HL-60/S4 treated with phorbol 12-myristate 13-acetate at 8.2 ng/mL for 4 days and 3 days (cell line): ENCODE results near the gene MYOD1.

Experiments
- in situ Hi-C: fragments of 300-500 bp; cut with MboI; formaldehyde crosslinking; loops from 2 replicates; pipeline ENCODE4 v1.15.0; 2022; ENCODE audit warnings: low sequenced_read_pairs

MYOD1 gene

DNA sequence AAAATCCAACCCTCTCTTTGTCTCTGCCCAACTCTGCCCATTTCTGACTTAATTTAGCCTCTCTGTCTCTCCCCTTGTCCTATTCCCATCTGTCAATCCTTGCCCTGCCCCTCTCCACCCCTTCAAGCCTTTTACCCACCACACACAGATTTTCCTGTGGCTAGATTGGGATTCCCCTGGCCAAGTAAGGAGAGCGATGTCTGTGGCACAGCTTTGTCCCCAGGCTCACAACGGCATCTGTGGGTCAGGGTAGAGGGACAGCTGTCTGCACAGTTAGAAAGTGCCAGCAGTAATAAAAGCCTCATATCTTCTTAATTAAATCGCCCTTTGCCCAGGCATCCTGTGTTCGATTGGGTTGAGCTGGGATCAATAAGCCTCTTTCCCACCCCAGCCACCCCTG, 13.9 kb downstream of the MYOD1 start:
- in situ Hi-C loops, result loop anchor here (25.0 kb wide), 1 partner anchor 254 kb away; no protein-coding TSS in a partner anchor

DNA sequence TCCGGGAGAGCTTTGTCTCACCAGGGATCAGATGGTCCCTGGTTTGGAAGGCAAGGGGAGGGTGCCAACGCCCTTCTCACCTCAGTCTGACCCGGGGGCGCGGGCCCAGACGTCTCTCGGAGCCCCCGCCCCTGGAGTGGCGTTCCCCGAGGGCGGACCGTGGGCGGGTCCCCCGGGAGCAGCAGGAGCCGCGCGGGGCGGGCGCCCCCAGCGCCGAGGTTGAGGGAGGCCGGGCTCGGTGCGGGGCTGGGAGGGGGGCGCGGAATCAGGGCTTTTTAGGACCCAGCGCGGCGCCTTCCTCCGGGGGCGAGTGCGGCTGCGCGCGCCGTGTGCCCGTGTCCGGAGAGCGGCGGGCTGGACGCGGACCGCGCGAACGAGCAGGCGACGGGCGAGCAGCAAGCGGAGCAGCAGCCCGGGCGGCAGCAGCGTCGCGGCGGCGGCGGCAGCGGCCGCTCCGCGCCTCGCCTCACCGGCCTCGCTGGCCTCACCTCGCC, 15.1 kb downstream of the MYOD1 start, which contains the start of gene KCNC1:
TSS of gene KCNC1 (plus strand) at position 364 of the 494 bp plus-strand sequence. CDS start 1,222 bp downstream, outside the sequence.
- in situ Hi-C loops, result loop anchor here (25.0 kb wide), 1 partner anchor 253 kb away; no protein-coding TSS in a partner anchor

DNA sequence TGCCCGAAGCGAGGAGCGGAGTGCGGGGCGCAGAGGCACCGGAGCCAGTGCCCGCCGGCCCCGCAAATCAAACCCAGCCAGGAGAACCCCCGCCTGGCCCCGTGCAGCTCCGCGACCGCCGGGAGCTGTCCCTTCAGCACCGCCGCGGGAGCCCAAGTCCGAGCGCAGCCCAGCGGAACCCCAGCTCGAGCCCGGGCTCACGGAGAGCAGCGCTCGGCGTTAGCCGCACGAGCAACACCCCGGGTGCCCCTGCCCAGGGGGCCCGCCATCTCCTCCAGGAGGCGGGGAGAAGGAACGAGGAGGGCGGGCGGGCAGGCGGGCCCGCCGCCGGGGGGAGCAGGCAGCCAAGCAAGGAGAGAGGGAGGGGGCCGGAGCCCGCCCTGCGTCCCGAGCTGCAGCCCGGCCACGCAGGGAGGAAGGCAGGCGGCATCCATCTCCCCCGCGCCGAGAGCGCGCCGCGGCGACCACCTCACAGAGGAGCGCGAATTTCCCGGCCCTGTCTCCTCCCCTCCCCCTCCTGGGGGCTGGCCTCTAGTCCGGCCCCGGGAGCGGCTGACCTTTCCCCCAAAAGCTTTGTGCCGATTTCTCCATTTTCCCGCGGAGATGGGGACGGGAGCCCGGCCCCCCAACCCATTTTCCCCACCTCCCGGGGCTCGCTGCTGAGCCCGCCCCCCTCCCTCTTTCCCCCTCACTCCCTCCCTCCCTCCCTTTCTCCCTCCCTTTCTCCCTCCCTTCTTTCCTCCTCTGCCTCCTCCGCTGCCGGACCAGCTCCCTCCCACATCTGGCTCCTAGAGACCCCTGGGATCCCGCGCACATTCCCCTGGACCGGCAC, 15.8 kb downstream of the MYOD1 start:
- in situ Hi-C loops, result loop anchor here (25.0 kb wide), 1 partner anchor 252 kb away; no protein-coding TSS in a partner anchor

DNA sequence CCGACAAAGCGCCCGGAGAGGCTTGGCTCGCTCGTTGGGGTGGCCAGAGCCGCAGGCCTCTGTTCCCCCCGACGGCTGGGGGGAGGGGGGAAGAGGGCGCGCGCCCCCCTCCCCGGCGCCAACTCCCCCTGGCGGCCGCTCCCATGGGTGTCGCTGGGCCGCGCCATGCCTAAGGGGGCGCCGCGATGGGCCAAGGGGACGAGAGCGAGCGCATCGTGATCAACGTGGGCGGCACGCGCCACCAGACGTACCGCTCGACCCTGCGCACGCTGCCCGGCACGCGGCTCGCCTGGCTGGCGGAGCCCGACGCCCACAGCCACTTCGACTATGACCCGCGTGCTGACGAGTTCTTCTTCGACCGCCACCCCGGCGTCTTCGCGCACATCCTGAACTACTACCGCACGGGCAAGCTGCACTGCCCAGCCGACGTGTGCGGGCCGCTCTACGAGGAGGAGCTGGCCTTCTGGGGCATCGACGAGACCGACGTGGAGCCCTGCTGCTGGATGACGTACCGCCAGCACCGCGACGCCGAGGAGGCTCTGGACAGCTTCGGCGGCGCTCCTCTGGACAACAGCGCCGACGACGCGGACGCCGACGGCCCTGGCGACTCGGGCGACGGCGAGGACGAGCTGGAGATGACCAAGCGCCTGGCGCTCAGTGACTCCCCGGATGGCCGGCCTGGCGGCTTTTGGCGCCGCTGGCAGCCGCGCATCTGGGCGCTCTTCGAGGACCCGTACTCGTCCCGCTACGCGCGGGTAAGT, 16.6 kb downstream of the MYOD1 start:
- in situ Hi-C loops, result loop anchor here (25.0 kb wide), 1 partner anchor 251 kb away; no protein-coding TSS in a partner anchor

DNA sequence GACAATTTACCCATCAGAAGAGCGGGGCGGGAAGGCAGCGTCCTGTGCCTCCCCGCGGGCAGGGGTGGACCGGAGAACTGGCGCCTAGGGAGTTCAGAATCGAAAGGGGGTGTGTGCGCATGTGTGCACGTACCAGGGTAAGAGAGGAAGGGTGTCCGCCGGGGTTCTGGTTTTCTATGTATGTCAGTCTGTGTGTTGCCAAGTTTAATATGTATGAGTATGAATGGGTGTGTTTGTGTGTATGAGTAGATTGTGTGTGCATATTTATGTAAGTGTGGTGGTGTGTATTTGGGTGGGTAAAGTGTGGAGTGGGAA, 17.2 kb downstream of the MYOD1 start:
- in situ Hi-C loops, result loop anchor here (25.0 kb wide), 1 partner anchor 251 kb away; no protein-coding TSS in a partner anchor

DNA sequence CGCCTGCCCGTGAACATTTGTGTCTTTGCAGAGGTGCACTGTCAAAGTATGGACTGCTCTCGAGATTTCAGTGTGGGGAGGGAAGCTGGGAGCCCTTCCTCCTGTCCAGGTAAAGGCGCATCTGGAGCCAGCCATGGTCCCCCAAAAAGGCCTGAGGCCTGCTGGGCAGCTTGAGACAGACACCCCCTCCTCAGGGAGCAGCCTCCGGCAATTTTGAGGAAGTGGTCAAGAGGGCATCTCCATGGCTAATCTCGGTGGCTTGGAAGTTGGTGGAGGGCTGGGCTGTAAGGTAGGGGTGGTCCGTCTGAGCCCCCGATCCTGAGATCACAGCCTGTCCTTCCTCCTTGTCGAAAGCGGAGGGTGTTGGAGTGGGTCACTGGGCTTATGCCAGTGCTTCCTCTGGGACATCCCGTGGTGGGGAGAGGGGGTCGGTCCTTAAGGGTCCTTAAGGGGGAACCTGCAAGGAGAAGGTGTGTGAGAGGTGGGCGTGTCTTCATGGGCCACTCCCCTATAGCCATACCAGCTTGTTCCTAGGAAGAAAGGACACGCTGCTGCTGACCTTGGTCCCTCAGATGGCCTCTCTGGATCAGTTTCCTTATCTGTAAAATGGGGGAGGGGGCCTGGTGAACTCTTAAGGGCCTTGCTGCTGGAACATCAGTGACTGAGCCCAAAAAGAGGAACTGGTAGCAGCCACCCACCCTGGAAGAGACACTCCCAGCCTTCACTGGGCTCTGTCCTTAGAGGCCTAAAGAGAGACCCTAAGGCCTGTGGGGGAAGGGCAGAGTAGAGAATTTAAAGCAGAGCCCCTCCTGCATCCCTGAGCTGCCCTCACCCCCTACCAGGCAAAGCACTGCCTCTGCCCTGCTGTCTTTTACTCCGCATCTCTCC, 17.8 kb downstream of the MYOD1 start:
- in situ Hi-C loops, result loop anchor here (25.0 kb wide), 1 partner anchor 250 kb away; no protein-coding TSS in a partner anchor

DNA sequence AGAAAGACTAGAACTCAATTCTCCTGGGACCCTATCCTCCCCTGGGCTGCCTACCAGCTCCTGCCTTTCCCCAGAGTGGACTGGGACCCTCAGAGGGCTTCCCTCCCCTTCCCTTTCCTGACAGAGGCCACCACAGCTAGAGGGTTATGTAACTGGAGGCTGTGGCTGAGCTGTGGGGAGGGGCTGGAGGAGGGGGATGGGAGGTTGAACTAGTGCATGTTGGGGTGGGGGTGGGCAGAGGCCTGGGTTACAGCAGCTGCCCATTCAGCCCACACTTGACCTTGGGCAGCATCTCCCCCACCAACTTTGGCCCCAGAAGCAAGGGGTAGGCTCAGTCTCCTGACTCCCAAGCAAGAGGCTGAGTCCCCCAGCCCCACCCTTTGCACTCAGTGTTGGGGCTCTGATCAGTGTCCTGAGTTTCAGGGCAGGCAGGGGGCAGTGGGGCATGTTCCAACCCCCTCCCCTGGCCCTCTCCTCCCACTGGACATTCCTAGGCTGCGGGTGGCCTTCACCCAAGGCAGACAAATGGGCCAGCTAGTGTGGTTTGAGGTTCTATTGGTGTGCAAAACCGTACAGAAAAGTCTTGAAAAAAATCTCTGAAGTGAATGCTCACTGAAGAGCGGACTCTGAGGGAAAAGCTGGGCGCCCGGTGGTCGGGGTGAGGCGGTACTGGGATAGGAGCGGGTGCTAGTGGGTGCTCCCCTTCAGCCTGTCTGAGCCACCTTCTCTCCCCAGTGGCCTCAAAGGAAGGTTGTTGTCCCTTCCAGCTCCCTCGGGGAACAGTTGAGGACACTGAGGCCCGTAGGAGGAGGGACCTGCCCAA, 19.0 kb downstream of the MYOD1 start:
- in situ Hi-C loops, result loop anchor here (25.0 kb wide), 1 partner anchor 249 kb away; no protein-coding TSS in a partner anchor

DNA sequence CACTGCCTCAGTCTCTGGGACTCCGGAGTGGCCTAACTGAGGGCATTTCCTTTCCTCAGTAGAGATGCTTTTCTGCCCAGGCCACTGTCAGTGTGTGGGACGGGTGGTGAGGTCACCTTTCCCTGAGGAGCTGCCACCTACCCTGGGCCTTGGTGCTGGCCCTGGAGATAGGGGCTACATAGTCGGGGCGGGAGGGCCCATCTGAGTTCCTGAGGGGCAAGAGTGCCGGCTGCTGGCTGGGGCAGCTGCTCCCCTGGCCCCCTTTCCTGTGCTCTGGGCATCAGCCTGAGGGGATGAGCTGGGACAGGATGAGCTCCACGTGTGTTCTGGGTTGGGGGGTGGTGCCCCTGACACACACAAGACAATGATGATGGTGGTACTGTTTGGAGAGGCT, 20.6 kb downstream of the MYOD1 start:
- in situ Hi-C loops, result loop anchor here (25.0 kb wide), 1 partner anchor 247 kb away; no protein-coding TSS in a partner anchor

DNA sequence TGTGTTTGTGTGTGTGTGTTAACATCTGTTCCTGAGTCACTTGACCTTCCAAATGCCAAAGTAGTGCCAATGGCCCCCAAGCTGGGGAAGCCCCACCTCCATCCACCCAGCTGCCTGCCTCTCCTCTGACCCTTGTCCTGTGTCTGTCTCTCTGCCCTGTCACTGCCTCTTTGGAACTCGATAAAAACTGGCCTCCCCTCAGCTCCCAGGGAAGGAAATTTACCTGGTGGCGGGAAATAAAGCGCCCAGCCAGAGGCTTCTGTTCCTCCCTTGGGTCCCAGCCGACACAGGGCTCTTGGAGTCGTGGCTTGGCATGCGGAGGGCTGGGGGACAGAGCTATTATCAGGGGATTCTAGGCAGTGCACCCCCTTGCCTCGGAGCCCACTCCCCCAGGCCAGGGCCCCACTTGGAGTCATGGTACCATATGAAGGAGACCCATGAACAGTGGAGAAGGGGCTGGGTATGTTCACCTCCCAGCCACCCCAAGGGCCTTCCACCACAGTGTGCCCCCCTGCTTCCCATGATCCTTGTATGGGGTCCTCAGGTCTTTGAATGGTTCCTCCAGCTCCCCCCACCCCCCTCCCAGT, 21.4 kb downstream of the MYOD1 start:
- in situ Hi-C loops, result loop anchor here (25.0 kb wide), 1 partner anchor 247 kb away; no protein-coding TSS in a partner anchor

DNA sequence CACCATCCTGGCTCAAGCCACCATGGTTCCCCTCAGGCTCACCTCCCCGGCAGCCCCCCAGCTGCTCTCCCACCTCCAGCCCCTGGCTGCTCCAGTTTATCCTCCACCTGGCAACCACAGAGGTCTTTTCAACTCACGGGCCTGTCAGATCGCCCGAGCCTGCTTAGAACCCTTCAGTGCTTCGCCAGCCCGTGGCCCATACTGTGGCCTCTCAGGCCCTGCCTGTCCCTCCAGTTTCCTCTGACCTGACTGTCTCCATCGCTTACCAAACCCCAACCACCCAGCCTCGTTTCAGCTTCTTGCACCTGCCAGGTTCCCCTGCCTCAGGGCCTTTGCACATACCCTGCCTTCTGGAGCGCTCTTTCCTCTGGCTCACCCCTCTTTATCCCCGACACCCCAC, 22.1 kb downstream of the MYOD1 start:
- in situ Hi-C loops, result loop anchor here (25.0 kb wide), 1 partner anchor 246 kb away; no protein-coding TSS in a partner anchor

DNA sequence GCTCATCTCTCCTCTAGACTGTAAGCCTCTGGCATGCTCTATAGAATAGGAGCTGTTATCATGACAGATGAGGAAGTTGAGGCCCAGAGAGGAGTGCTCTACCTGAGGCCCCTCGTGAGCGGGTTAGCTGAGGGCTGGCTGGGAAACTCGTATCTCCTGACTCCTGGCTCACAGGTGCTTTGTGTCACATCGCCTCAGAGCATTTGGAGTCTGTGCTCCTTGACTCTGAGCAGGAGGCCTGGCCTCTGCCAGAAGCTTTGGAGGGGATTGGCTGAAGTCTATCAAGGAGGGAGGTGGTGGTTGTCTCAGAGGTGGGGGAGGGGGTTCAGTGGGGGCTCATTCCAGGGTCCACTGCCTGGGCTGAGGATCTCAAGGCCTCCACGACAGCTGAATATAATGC, 22.6 kb downstream of the MYOD1 start:
- in situ Hi-C loops, result loop anchor here (25.0 kb wide), 1 partner anchor 245 kb away; no protein-coding TSS in a partner anchor

DNA sequence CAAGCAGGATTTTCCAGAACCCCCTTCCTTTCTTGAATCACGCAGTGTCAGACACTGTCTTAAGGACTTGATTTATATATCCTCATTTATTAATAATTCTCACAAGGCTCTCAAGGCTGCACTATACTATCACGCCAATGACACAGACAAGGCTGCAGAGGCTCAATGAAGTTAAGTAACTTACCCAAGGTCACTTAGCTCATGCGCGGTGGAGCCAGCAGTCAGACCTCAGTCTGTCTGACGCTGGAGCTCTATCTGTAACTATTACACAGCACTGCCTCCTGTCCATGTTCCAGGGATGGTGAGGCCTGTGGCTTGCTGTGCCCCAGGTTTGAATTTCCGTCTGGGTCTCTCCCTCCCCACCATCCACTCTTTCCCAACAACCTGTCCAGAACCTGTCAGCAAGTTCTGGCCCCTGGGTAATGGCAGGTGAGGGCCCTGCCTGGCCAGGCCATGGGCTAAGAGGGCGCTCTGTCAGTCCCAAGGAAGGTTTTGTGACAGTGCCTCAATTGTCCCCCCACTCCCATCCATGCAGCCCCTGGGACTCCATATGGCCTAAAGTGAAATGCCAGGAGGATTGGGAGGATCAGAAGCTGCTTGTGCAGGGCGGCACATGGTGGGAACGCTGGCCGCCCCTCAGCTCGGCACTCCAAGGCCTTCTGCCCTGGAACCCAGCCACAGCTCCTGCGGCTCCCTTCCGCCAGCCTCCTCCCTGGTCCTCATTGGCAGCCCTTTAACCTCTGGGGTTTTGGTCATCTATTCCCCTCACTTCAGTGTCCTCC, 23.8 kb downstream of the MYOD1 start:
- in situ Hi-C loops, result loop anchor here (25.0 kb wide), 1 partner anchor 244 kb away; no protein-coding TSS in a partner anchor

DNA sequence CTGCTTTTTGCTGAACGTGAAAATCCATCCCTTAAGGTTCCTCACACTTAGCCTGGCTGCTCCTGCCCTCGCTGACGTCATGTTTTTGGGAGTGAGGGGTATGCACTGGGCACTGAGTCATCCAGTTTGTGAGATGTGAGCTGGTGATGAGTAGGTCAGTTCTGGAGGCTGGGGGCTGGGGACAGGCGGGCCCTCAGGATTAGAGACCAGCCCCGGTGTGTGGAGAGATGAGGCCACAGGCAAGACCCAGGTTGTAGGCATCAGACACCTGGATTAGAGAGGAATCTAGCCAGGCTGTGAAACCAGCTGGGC, 24.4 kb downstream of the MYOD1 start:
- in situ Hi-C loops, result loop anchor here (25.0 kb wide), 1 partner anchor 244 kb away; no protein-coding TSS in a partner anchor

DNA sequence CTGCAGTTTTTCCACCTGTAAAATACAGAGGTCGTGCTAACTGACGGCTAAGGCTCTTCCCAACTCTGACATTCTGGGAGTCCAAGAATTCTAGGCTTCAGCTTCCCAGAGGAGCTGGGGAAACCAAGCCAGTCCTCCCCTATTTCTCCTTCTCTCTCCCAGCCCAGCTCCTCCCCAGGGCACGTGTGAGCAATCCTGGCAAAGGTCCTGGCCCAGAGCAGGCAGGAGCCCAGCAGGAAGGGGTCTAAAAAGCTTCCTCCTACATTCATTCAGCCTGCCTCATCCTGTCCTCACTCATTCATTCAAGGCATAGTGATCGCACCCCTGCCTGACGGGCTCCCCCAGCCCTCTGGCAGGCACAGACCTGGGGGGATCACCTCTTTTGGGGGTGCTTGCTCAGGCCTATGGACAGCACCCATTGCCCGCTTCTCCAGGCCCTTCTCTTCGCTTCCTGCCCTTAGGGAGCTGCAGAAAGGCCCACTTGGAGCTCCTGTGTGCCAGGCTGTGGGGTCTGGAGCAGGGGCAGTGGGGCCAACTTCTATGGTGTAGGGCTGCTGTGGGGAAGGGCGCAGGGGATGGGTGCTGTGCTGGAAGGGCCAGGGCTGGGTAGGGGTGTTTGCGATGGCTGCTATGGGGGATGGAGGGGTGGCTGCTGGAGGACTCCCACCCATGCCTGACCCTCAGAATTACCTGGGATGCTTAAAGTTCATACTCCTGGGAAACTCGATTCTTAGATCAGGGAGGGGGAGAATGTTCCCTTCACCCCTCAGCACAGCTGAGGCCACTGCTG, 25.0 kb downstream of the MYOD1 start:
- in situ Hi-C loops, result loop anchor here (25.0 kb wide), 1 partner anchor 243 kb away; no protein-coding TSS in a partner anchor

DNA sequence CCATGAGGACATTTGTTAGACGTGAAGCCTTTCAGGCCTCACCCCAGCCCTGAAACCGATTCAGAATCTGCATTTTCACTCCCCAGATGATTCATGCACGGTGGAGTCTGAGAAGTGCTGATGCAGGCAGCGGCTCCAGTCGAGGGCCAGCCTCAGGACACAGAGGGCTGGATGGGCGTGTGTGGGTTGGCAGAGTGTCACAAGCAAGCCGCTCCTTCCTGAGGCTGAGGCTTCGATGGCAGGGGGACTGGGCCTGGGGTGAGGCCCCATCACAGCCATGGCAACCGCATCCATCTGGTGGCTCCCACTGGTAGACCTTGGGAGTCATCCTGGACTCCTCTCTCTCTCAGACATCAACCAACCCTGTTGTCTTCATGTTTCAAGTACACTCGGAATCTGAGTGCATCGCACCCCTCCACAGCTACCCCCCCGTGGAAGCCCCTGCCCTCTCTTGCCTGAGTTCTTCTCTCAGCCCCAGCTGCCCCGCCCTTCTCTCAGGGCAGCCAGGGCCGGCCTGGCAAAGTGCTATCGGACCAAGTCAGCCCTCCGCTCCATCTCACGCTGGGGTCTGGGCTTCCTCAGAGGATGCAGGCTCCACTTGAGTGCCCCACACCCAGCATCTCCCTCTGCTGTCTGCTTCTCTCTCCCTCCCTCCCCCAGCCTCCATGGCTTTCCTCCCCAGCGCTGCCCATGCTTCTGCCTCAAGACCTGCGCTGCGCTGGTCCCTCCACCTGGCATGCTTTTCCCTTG, 25.8 kb downstream of the MYOD1 start:
- in situ Hi-C loops, result loop anchor here (25.0 kb wide), 1 partner anchor 242 kb away; no protein-coding TSS in a partner anchor

DNA sequence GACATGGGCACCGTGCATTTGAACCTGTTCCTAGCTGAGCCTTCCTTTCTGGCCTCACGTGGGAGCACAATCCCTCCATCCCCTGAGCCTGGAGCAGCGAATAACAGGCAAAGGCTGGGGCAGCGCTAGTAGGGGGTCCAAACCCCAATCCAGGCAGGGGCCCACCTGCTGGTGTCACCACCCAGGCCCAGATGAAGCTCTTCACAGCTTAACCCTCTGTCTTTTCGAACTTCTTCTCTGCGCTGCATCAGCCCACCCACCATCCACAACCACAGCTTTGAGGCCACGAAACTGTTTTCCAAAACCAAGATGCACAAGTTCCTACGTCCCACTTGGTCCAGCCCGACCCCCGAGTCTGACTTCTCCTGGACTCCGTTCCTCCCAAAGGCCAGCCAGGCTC, 26.7 kb downstream of the MYOD1 start:
- in situ Hi-C loops, result loop anchor here (25.0 kb wide), 1 partner anchor 241 kb away; no protein-coding TSS in a partner anchor
